GM13977 (cell line): ENCODE results near the gene ADAMTS14.

Experiments used
- DNase-seq: peaks from one replicate; pipeline ENCODE4 v3.0.0; 2012; ENCODE audit warnings: low spot score
- in situ Hi-C: fragments of 300-500 bp; cut with MboI; formaldehyde crosslinking; loops from one replicate; pipeline ENCODE4 v1.12.0; 2022; ENCODE audit warnings: low sequenced_read_pairs, low pct_unique_long_range_greater_than_20kb, mixed read lengths, inconsistent platforms; ENCODE audit not compliant: unreplicated experiment
- TF ChIP-seq, protein P1 (sequence below): IDR thresholded peaks from 2 replicates; pipeline ENCODE4 v1.5.1; 2012; ENCODE audit warnings: mild to moderate bottlenecking, control low read depth; ENCODE audit not compliant: insufficient read depth; ENCODE audit errors: extremely low read depth, missing control alignments

Gene ADAMTS14

DNA sequence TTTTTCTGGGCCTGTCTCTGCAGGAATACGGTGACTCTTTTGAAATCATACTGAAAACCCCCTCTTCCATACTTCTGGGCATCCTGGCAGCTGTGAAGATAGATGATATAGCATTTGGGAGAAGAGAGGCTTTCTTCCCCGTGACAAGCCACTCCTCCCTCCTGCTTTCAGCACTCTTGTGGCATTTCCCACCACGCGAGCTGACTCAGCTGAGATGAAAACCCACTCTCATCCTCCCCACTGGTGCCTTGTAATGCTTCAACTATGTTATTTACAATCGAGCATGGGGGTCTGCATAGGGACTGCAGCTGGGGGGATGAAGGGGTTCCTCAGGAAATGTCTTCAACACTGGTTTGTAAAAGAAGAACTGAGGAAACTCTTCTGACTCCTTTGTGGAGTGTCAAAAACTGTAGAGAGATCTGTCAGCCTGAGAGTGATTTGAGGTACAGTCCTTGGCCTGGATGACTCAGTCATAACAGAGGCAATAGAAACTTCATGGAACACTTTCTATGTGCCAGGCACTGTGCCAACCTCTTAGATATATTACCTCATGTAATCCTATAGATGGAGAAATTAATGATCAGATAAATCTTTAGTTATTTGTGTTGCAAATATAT lies 114.6 kb downstream of the ADAMTS14 start:
- TF ChIP-seq, protein P1, sequence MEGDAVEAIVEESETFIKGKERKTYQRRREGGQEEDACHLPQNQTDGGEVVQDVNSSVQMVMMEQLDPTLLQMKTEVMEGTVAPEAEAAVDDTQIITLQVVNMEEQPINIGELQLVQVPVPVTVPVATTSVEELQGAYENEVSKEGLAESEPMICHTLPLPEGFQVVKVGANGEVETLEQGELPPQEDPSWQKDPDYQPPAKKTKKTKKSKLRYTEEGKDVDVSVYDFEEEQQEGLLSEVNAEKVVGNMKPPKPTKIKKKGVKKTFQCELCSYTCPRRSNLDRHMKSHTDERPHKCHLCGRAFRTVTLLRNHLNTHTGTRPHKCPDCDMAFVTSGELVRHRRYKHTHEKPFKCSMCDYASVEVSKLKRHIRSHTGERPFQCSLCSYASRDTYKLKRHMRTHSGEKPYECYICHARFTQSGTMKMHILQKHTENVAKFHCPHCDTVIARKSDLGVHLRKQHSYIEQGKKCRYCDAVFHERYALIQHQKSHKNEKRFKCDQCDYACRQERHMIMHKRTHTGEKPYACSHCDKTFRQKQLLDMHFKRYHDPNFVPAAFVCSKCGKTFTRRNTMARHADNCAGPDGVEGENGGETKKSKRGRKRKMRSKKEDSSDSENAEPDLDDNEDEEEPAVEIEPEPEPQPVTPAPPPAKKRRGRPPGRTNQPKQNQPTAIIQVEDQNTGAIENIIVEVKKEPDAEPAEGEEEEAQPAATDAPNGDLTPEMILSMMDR: no peak
- in situ Hi-C loops: no loop called here
- no peak for DNase-seq

- no peak for DNase-seq
- TF ChIP-seq, protein P1: no peak
- in situ Hi-C loops: no loop called here
Measured at GRCh38 chr10:70791386-70792039, 119.2 kb downstream of the ADAMTS14 start.

- TF ChIP-seq, protein P1: no peak
Measured at GRCh38 chr10:70795613-70796012, 123.3 kb downstream of the ADAMTS14 start.

DNA sequence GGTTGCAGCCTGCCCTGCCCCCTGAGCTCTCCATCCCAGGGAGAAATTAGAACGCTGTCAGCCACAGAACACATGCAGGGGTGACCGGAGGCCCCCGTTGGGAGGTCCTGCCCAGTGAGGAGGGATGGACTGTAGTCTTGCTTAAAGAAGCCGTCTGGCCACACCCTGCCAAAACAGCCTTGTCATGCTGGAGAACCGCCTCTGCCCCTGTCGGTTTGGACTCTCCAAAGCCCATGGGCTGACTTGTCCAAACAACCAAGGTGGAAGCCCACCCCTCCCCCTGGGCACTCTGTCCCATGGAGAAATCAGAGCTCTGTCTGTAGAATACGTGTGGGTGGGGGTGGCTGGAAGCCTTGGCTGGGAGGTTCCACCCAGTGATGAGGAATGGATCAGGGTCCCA lies 125.5 kb downstream of the ADAMTS14 start:
- DNase-seq: no peak
- TF ChIP-seq, protein P1: no peak
- in situ Hi-C loops: no loop called here

More at GRCh38 chr10:70795613-70796012, 123.3 kb downstream of the ADAMTS14 start:
- in situ Hi-C loops: no loop called here
- no peak for DNase-seq

DNA sequence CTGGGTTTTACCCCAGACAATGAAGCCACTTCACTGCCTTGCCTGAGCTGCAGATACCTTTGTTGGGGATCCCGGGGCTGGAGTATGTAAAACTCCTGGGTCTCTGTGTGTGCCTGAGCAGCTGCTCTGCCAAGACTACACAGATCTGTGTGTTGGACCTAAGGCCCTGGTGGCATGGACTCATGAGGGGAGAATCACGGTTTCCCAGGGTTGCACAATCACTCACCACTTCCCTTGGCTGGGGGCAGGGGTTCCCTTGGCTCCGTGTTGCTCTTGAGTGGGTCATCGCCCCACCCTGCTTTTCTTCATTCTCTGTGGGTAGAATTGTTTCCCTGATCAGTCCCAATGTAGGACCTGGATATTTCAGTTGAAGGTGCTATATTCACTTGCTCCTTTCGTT lies 126.8 kb downstream of the ADAMTS14 start:
- in situ Hi-C loops: no loop called here
- TF ChIP-seq, protein P1: no peak
- DNase-seq: no peak

- in situ Hi-C loops: no loop called here
Measured at GRCh38 chr10:70801854-70802253, 129.5 kb downstream of the ADAMTS14 start.

More at GRCh38 chr10:70801854-70802253, 129.5 kb downstream of the ADAMTS14 start:
- TF ChIP-seq, protein P1: no peak
- DNase-seq: no peak
